NB4 (cell line): ENCODE data around the gene GFOD1.
A peak's percentile ranks its signal among the peaks of the same experiment; 100 is the strongest.

ENCODE experiments used
- DNase-seq: peaks from one replicate; pipeline ENCODE4 v3.0.0; 2010; ENCODE audit warnings: low read depth
- H3K4me3 ChIP-seq: one replicate; pipeline ENCODE4 v1.5.1; 2011; ENCODE audit warnings: mild to moderate bottlenecking, low read depth, low read length, moderate library complexity
- CTCF ChIP-seq: IDR thresholded peaks from one replicate; pipeline ENCODE4 v1.5.1; 2012; ENCODE audit warnings: low read depth, low read length
- MAX ChIP-seq: IDR thresholded peaks from 2 replicates; pipeline ENCODE4 v1.6.1; 2011; ENCODE audit warnings: low read depth, low read length
- MYC ChIP-seq: IDR thresholded peaks from 2 replicates; pipeline ENCODE4 v1.6.1; 2011; ENCODE audit warnings: low read depth, low read length
- POLR2A ChIP-seq: IDR thresholded peaks from 2 replicates; pipeline ENCODE4 v1.6.1; 2011; ENCODE audit warnings: mild to moderate bottlenecking; ENCODE audit not compliant: insufficient read length; ENCODE audit errors: extremely low read depth

The GFOD1 gene

DNA sequence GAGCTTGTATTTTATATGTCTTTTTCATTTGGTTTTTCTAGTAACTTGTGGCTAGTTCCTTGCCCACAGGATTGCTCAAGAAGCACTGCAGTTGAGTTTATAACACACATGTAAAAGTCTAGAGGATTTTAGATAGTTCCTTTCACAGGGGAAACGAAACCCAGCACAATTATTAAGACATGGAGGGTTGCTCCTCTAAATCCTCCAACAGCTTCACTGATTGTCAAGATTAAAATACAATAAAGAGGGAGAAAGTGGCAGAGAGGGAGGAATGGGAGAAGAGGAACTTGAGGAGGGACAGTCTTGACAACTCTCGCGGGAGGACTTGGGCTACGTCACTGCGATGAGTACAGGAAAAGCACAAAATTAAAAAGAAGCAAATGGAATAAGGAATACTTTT is 149.4 kb downstream of the GFOD1 start:
- H3K4me3 ChIP-seq = peak overlapping the region; percentile 42
- TF ChIP-seq MYC (no peak), POLR2A (no peak), CTCF (no peak), MAX (no peak)
- peak; percentile 91 for DNase-seq

GRCh38 chr6:13336553-13336952 is 150.8 kb downstream of the GFOD1 start:
- peak; percentile 86 for DNase-seq
- no peak overlapping the region for H3K4me3 ChIP-seq
- TF ChIP-seq CTCF = peak; percentile 74
- TF ChIP-seq POLR2A = no peak

GRCh38 chr6:13334953-13335352 is 152.4 kb downstream of the GFOD1 start:
- H3K4me3 ChIP-seq = no peak overlapping the region
- TF ChIP-seq MAX = no peak
- TF ChIP-seq POLR2A = no peak
- no peak for TF ChIP-seq MYC
- TF ChIP-seq CTCF = no peak
- no peak for DNase-seq

DNA sequence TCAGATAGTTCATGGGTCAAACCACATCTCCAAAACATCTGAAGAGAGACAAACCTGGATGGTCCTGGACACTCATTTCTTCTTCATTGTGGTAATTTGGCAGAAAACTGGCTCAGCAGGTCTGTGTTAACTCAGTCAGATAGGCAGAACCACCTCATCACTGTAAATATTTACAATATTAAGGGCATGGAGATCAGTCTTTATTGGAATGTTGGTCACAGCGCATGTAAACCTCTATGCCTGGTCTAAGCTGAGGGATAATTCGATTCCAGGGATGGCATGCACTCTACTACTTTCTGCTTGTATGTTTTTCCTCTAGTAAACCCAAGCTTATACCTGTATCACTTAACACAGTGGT is 155.1 kb downstream of the GFOD1 start:
- TF ChIP-seq MAX = no peak
- TF ChIP-seq MYC = no peak
- no peak for TF ChIP-seq CTCF
- no peak for TF ChIP-seq POLR2A
- no peak for DNase-seq
- no peak overlapping the region for H3K4me3 ChIP-seq

DNA sequence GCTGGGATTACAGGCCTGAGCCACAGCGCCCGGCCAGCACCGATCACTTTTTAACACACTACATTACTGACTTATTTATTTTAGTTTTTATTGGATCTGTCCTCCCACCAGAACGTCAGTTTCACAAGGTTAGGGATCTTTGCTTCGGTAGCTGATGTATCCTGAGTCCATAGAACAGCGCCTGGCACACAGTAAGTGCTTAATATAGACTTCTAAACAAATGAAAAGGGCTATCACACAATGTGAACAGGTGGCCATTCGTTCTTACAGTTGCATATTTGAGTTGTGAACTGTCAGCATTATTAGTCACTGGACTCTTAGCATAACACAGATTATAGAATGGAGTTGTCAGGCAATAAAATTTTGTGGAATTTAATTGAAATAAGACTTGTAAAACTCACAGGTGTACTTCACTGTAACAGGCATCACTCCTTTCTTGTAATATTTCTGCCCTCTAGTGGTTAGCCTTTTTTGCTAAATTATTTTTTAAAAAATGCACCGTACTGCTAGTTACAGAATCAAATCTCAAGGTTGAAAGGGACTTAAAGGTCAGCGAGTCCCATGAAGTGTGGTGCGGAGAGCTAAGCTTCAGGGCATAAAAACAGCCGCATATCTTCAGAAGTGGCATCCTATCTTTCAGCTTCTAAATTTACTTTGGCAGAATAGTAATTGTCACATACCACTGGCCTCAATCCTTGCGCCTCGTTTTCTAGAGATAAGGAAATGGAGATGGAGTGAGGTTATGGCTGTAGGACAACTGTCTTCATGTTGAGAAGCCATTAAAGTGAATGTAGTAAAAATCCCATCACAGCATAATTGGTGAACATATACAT is 155.7 kb downstream of the GFOD1 start:
- H3K4me3 ChIP-seq = no peak overlapping the region
- DNase-seq = peak; percentile 52
- TF ChIP-seq POLR2A (no peak), CTCF (peak; percentile 49)

DNA sequence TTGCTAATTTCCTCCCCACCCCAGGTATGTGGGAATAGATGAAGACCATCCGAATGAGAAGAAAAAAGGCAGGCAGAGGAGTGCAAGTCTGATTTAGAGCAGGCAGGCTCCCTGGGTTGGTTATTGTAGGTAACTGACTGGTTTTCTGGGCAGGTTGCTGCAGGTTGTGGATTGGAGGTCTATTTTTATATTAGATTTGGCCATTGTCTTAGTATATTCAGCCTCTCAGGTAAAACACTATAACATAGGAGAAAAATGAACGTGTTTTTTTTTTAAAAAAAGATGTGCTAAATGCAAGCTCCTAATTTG is 158.6 kb downstream of the GFOD1 start:
- TF ChIP-seq MYC (no peak), POLR2A (no peak), MAX (no peak), CTCF (no peak)

More for the DNA sequence above, 158.6 kb downstream of the GFOD1 start:
- DNase-seq = no peak
- peak overlapping the region; percentile 80 for H3K4me3 ChIP-seq
